A549 (cell line): Measurements from ENCODE around the gene SCN5A.

Source experiments
- BHLHE40 ChIP-seq: IDR thresholded peaks from 2 replicates; pipeline ENCODE4 v1.6.1; 2012; ENCODE audit warnings: low read depth, low read length, inconsistent platforms
- CTCF ChIP-seq: fragments of >200 bp; sonication (Bioruptor Twin); formaldehyde crosslinking; IDR thresholded peaks from 3 replicates; pipeline ENCODE4 v1.5.1; 2016
- MAFK ChIP-seq: fragments of 450-650 bp; IDR thresholded peaks from 2 replicates; pipeline ENCODE4 v1.6.1; 2014; ENCODE audit not compliant: partially characterized antibody
- MAX ChIP-seq: IDR thresholded peaks from 2 replicates; pipeline ENCODE4 v1.6.1; 2012
- POLR2A ChIP-seq: IDR thresholded peaks from 2 replicates; pipeline ENCODE4 v1.6.1; 2012; ENCODE audit warnings: mild to moderate bottlenecking, low read length
- SMC3 ChIP-seq: fragments of >200 bp; sonication (Bioruptor Twin); formaldehyde crosslinking; IDR thresholded peaks from 3 replicates; pipeline ENCODE4 v1.6.1; 2018; ENCODE audit warnings: inconsistent platforms

GRCh38 chr3:38576131-38576525 is 73.4 kb downstream of the SCN5A start:
- TF ChIP-seq CTCF (no peak), MAFK (no peak), MAX (no peak), BHLHE40 (no peak), SMC3 (no peak), POLR2A (no peak)
